OCI-LY7 (cell line): ENCODE measurements around the gene RAD9A. TPM values are rescaled to one million over a fixed set of nuclear protein-coding genes. Genes with fewer than 3 reads are reported as not detected.
A peak's percentile ranks its signal among the peaks of the same experiment; 100 is the strongest.

Experiments used
- BruUV-seq: library from RNA; stranded (reverse); fragments of 400-500 nt; replicated peaks from 2 replicates; lab custom pipeline; 2021; lab: Mats Ljungman, UMichigan
- CTCF ChIA-PET: fragments of 300-600 bp; sonication (Branson Sonifier 250); formaldehyde crosslinking; loops from one replicate; lab custom pipeline; 2022; ENCODE audit warnings: antibody characterized with exemption; ENCODE audit not compliant: unreplicated experiment; lab: Charles Lee
- POLR2A ChIA-PET: fragments of 300-600 bp; sonication (Branson Sonifier 250); formaldehyde crosslinking; loops from one replicate; lab custom pipeline; 2022; ENCODE audit warnings: antibody characterized with exemption; lab: Charles Lee
- DNase-seq: peaks from one replicate; pipeline ENCODE4 v3.0.0-alpha.2; 2015; ENCODE audit warnings: low spot score
- H2AFZ ChIP-seq: fragments of 200-600 bp; sonication (generic), shearing (Covaris generic); 2 replicates; pipeline ENCODE4 v1.6.1; 2014; ENCODE audit warnings: mild to moderate bottlenecking, antibody characterized with exemption, low read length, moderate library complexity
- H3K27ac ChIP-seq: fragments of 200-600 bp; sonication (generic); 2 replicates; pipeline ENCODE4 v1.5.1; 2014; ENCODE audit warnings: mixed run types, low read depth, mild to moderate bottlenecking, moderate library complexity, low read length, inconsistent platforms; ENCODE audit not compliant: poor library complexity, severe bottlenecking
- H3K36me3 ChIP-seq: fragments of 200-600 bp; sonication (generic); 2 replicates; pipeline ENCODE4 v1.6.1; 2014; ENCODE audit warnings: mild to moderate bottlenecking, antibody characterized with exemption, low read length, moderate library complexity, mixed read lengths; ENCODE audit not compliant: insufficient read depth
- H3K4me1 ChIP-seq: fragments of 200-600 bp; sonication (generic); 2 replicates; pipeline ENCODE4 v1.5.1; 2014; ENCODE audit warnings: mild to moderate bottlenecking, low read length; ENCODE audit not compliant: insufficient read depth, poor library complexity, severe bottlenecking
- H3K4me2 ChIP-seq: fragments of 200-600 bp; sonication (generic); 2 replicates; pipeline ENCODE4 v1.6.1; 2014; ENCODE audit warnings: mild to moderate bottlenecking, low read length
- H3K4me3 ChIP-seq: fragments of 200-600 bp; sonication (generic); 2 replicates; pipeline ENCODE4 v1.5.1; 2014; ENCODE audit warnings: mild to moderate bottlenecking, low read depth, low read length; ENCODE audit not compliant: poor library complexity, severe bottlenecking
- H3K79me2 ChIP-seq: fragments of 200-600 bp; sonication (generic); 2 replicates; pipeline ENCODE4 v1.6.1; 2016; ENCODE audit warnings: low read depth, mild to moderate bottlenecking, low read length, moderate library complexity, mixed read lengths; ENCODE audit not compliant: insufficient read depth
- H3K9me2 ChIP-seq: fragments of 200-600 bp; sonication (generic); 2 replicates; pipeline ENCODE4 v1.6.1; 2016; ENCODE audit warnings: mild to moderate bottlenecking, low read length, mixed read lengths; ENCODE audit not compliant: insufficient read depth
- H3K9me3 ChIP-seq: fragments of 200-600 bp; sonication (generic); 2 replicates; pipeline ENCODE4 v1.6.1; 2014; ENCODE audit warnings: mild to moderate bottlenecking, mixed run types, low read length, mixed read lengths
- H4K20me1 ChIP-seq: fragments of 200-600 bp; sonication (generic); 2 replicates; pipeline ENCODE4 v1.6.1; 2014; ENCODE audit warnings: mild to moderate bottlenecking, antibody characterized with exemption, low read length, moderate library complexity, mixed read lengths; ENCODE audit not compliant: insufficient read depth
- EZH2phosphoT487 ChIP-seq: fragments of 200-600 bp; sonication (generic); IDR thresholded peaks from 2 replicates; pipeline ENCODE4 v1.6.1; 2018; ENCODE audit warnings: low read depth, borderline replicate concordance, mild to moderate bottlenecking, mixed run types, antibody characterized with exemption, low read length, moderate library complexity, mixed read lengths
- intact Hi-C: fragments of 100-400 bp; cut with micrococcal nuclease; formaldehyde crosslinking; loops from one replicate; pipeline ENCODE4 v1.10.0; 2022; ENCODE audit not compliant: unreplicated experiment
- total RNA-seq, 2 experiments: library from RNA; depleted of rRNA in 1 of 2; stranded (reverse); fragments of >200 nt in 1 of 2; shearing (Covaris generic) in 1 of 2; gene quantifications; 2 replicates each; pipeline ENCODE4 v1.2.3, GENCODE V29; 2014 to 2022
- TF ChIP-seq, protein P1 (sequence below): fragments of 200-600 bp; sonication (generic); conservative IDR thresholded peaks from 2 replicates; pipeline ENCODE4 v1.5.1; 2014; ENCODE audit warnings: mild to moderate bottlenecking, antibody characterized with exemption, low read length, moderate library complexity, mixed read lengths

RAD9A gene
- total RNA-seq, 2 experiments from 2014 or later: 51.0 to 62.2 TPM

DNA sequence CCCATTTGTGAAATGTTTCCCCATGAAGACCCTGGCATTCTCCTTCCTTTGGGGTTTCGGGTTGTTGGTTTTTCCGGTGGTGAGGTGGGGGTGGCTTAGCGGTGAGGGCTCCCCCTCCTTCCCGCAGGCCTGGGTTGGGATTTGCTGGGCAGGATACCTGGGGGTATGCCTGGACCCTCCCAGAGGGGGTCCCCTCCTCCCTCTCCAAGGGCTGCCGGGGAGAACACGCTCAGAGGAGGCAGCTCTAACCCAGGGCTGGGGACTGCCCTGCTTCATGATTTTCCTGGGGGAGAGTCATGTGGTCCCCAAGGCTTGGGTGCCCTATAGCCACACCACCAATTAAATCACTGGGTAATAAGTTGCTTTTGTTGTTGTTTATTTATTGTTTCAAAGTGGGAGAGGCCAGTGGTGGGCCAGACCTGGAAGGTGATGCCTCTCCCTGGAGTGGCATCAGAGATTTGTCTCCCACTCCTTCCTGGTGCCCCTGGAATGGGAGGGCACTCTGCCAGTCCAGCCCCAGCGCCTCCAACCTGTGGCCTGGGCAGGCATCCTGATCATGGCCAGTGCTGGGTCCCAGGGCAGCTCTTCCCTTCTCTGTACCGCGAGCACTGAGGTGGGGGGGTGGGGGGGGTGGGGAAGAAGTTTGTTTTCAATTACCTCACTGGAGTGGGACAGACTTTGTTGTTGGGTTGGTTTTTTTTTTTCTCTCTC is 17.1 kb upstream of the RAD9A start:
- Histone ChIP-seq H3K4me1 (peaks cover 40% of the 10 kb centered on the region), H3K27ac (no peak overlapping the region), H3K9me3 (no peaks in the 10 kb centered on the region), H3K4me2 (0 out of 2 replicates have a peak overlapping the region, but pooled peaks have one; percentile 82), H3K9me2 (no peaks in the 10 kb centered on the region), H3K4me3 (no peak overlapping the region), H3K36me3 (no peaks in the 10 kb centered on the region), H3K79me2 (no peaks in the 10 kb centered on the region), H4K20me1 (no peaks in the 10 kb centered on the region), H2AFZ (no peak overlapping the region)
- intact Hi-C loops: loop anchor here (1.0 kb wide), 1 partner anchor 17 kb away; no protein-coding TSS in a partner anchor
- CTCF ChIA-PET: interaction anchor here (2.3 kb wide), 1 partner anchor 18 kb away, joined by 12 read pairs; no protein-coding TSS in a partner anchor
- DNase-seq: no peak
- POLR2A ChIA-PET: interaction anchor here (0.6 kb wide), 1 partner anchor 113 kb away, joined by 3 read pairs; no protein-coding TSS in a partner anchor
- TF ChIP-seq EZH2phosphoT487: no peak
- TF ChIP-seq, protein P1, sequence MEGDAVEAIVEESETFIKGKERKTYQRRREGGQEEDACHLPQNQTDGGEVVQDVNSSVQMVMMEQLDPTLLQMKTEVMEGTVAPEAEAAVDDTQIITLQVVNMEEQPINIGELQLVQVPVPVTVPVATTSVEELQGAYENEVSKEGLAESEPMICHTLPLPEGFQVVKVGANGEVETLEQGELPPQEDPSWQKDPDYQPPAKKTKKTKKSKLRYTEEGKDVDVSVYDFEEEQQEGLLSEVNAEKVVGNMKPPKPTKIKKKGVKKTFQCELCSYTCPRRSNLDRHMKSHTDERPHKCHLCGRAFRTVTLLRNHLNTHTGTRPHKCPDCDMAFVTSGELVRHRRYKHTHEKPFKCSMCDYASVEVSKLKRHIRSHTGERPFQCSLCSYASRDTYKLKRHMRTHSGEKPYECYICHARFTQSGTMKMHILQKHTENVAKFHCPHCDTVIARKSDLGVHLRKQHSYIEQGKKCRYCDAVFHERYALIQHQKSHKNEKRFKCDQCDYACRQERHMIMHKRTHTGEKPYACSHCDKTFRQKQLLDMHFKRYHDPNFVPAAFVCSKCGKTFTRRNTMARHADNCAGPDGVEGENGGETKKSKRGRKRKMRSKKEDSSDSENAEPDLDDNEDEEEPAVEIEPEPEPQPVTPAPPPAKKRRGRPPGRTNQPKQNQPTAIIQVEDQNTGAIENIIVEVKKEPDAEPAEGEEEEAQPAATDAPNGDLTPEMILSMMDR: no peak
- no TSS peak for BruUV-seq

- CTCF ChIA-PET: interaction anchor here (0.6 kb wide), 1 partner anchor 105 kb away, joined by 4 read pairs; no protein-coding TSS in a partner anchor
- POLR2A ChIA-PET: interaction anchor here (7.7 kb wide), 1 partner anchor 22 kb away, joined by 106 read pairs; the partner anchor contains the start of gene POLD4
- no peaks in the 10 kb centered on the region for H4K20me1 ChIP-seq
- H3K79me2 ChIP-seq: no peaks in the 10 kb centered on the region
- no peaks in the 10 kb centered on the region for H3K36me3 ChIP-seq
- H3K4me1 ChIP-seq: peaks cover 41% of the 10 kb centered on the region
- H3K9me2 ChIP-seq: no peaks in the 10 kb centered on the region
- no peak for TF ChIP-seq EZH2phosphoT487
- TF ChIP-seq, protein P1: no peak
- H2AFZ ChIP-seq: no peak overlapping the region
- no peaks in the 10 kb centered on the region for H3K9me3 ChIP-seq
- intact Hi-C loops: no loop called here
- H3K27ac ChIP-seq: no peak overlapping the region
- BruUV-seq: no TSS peak
- no peak for DNase-seq
- no peak overlapping the region for H3K4me3 ChIP-seq
- H3K4me2 ChIP-seq: no peak overlapping the region
Observed at GRCh38 chr11:67375320-67376055, 16.3 kb upstream of the RAD9A start.
